Measurements from ENCODE around the gene SLC12A2. TPM values are rescaled to one million over a fixed set of nuclear protein-coding genes. Genes with fewer than 3 reads are reported as not detected.

The SLC12A2 gene
- total and polyA plus RNA-seq, 12 donors = 5.6 to 82.6 (median 52.9) TPM

DNA sequence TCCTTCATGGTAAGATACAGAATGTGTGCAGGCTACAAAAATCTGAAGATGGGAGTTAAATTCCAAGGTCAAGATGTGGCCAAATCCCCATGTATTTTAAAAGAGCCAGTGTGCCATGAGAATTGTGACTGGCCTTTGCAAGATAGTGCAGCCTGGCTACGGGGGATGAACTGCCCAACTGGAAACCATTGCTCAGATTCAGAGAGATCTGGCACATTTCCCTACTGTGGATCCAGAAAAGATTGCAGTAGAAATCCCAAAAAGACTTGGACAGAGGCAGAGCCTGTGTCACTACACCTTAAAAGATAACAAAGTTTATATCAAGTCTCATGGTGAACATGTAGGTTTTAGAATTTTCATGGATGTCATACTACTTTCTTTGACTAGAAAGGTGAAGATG is 26.2 kb downstream of the SLC12A2 start:
- TF ChIP-seq, protein P1, sequence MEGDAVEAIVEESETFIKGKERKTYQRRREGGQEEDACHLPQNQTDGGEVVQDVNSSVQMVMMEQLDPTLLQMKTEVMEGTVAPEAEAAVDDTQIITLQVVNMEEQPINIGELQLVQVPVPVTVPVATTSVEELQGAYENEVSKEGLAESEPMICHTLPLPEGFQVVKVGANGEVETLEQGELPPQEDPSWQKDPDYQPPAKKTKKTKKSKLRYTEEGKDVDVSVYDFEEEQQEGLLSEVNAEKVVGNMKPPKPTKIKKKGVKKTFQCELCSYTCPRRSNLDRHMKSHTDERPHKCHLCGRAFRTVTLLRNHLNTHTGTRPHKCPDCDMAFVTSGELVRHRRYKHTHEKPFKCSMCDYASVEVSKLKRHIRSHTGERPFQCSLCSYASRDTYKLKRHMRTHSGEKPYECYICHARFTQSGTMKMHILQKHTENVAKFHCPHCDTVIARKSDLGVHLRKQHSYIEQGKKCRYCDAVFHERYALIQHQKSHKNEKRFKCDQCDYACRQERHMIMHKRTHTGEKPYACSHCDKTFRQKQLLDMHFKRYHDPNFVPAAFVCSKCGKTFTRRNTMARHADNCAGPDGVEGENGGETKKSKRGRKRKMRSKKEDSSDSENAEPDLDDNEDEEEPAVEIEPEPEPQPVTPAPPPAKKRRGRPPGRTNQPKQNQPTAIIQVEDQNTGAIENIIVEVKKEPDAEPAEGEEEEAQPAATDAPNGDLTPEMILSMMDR (IDR thresholded peaks at IDR 0.05) = no peak
- TF ChIP-seq POLR2A (IDR thresholded peaks at IDR 0.05) = no peak
- H3K4me3 ChIP-seq = no peak overlapping the region
- intact Hi-C loops (cut with DNase I) = no loop called here
- no peaks in the 10 kb centered on the region for H3K9me3 ChIP-seq (replicated peaks in 1 of 3)
- WGBS, 4 donors = 79 to 100% (median 97%) methylated on average over 1 of the region's 1 CpG
- no peak for DNase-seq
- no peaks in the 10 kb centered on the region for H3K27me3 ChIP-seq
- H3K27ac ChIP-seq = no peak overlapping the region
- peaks cover 0 to under 1% of the 10 kb centered on the region in 2 donors for H3K36me3 ChIP-seq (replicated peaks in 1 of 2)
- H3K4me1 ChIP-seq (replicated peaks in 1 of 2) = no peaks in the 10 kb centered on the region

DNA sequence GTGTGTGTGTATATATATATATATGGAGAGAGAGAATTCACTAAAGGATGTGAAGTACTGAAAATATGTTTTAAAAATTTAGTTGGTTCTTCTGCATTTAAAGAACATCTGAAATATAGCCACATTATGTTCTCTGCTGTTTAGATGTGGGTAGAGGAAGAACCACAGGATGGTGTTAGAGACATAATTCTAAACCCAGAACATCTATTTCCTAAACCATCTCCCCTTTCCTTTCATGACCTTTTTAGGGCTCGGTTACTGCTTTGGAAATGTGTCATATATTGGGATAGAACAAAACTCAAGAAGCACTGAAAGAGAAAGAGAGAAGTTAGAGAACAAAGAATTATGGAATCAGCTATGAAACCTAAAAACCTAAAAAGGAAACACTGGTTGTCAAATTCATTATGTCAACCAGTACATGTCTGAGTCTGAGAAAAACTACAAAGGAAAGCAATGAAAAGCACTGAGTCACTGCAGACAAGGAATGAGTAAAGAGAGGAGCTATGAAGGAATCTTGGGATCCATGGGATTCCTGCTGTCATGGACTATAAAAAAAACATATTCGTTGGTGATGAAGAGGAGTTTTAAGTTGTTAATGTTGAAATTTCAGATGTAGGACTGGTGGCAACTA is 28.4 kb downstream of the SLC12A2 start:
- Histone ChIP-seq H3K36me3 (replicated peaks in 1 of 2) (peaks cover 0 to 6% of the 10 kb centered on the region in 2 donors), H3K9me3 (replicated peaks in 1 of 3) (no peaks in the 10 kb centered on the region), H3K27me3 (no peaks in the 10 kb centered on the region), H3K27ac (no peak overlapping the region), H3K4me3 (no peak overlapping the region), H3K4me1 (replicated peaks in 1 of 2) (no peaks in the 10 kb centered on the region)
- WGBS, 4 donors = 69 to 73% (median 71%) methylated on average over 2 of the region's 2 CpGs
- intact Hi-C loops (cut with DNase I) = no loop called here
- TF ChIP-seq POLR2A (IDR thresholded peaks at IDR 0.05) = no peak
- TF ChIP-seq, protein P1 (IDR thresholded peaks at IDR 0.05) = no peak
- no peak for DNase-seq

DNA sequence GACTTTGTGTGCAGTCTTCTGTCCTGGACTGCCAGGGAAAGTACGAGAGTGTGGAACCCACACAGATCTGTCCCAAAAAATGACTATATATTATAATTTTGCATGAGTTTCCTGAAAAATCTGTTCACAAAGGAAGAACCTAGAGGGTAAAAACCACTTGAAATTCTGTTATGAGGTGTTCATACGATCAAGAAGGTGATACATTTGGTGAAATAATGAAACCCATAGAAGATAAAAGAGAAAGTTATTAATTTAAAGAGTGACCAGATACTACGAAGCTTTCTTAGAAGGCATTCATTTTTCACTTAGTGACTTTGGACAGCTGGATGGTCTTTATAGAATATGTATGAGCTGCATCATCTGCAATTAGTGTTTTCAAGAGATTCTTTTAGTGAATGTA is 32.9 kb downstream of the SLC12A2 start:
- Histone ChIP-seq H3K27me3 (no peaks in the 10 kb centered on the region), H3K27ac (no peak overlapping the region), H3K4me1 (replicated peaks in 1 of 2) (no peaks in the 10 kb centered on the region), H3K36me3 (replicated peaks in 1 of 2) (peaks cover 0 to 6% of the 10 kb centered on the region in 2 donors), H3K9me3 (replicated peaks in 1 of 3) (no peaks in the 10 kb centered on the region), H3K4me3 (no peak overlapping the region)
- TF ChIP-seq, protein P1 (IDR thresholded peaks at IDR 0.05) = no peak
- TF ChIP-seq POLR2A (IDR thresholded peaks at IDR 0.05) = no peak
- 92 to 98% (median 96%) methylated on average over 3 of the region's 3 CpGs for WGBS, 4 donors
- intact Hi-C loops (cut with DNase I) = no loop called here
- no peak for DNase-seq

DNA sequence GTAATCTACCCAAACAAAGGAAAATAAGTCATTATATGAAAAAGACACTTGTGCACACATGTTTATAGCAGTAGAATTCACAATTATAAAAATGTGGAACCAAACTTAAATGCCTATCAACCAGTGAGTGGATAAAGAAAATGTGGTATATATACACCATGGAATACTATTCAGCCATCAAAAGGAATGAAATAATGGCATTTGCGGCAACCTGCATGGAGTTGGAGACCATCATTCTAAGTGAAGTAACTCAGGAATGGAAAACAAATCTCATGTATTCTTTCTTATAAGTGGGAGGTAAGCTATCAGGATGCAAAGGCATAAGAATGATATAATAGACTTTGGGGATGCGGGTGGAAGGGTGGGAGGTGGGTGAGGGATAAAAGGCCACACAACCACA is 34.6 kb downstream of the SLC12A2 start:
- Histone ChIP-seq H3K9me3 (replicated peaks in 1 of 3) (no peaks in the 10 kb centered on the region), H3K27me3 (no peaks in the 10 kb centered on the region), H3K4me1 (replicated peaks in 1 of 2) (no peaks in the 10 kb centered on the region), H3K4me3 (no peak overlapping the region), H3K36me3 (replicated peaks in 1 of 2) (peaks cover 0 to 6% of the 10 kb centered on the region in 2 donors), H3K27ac (no peak overlapping the region)
- intact Hi-C loops (cut with DNase I) = no loop called here
- DNase-seq = no peak
- no peak for TF ChIP-seq POLR2A (IDR thresholded peaks at IDR 0.05)
- TF ChIP-seq, protein P1 (IDR thresholded peaks at IDR 0.05) = no peak
- WGBS, 4 donors = 98 to 100% (median 100%) methylated on average over 2 of the region's 2 CpGs
